Right lobe of liver (tissue), 6 donors: ENCODE data around the gene KCNJ2. TPM values are rescaled to one million over a fixed set of nuclear protein-coding genes. Genes with fewer than 3 reads are reported as not detected.

Experiments
- ATAC-seq, 4 donors: fragments of 200-7000 bp; cut with Tn5 transposase; one replicate each; pipeline ENCODE4 v1.9.1; 2020; ENCODE audit warnings: mild to moderate bottlenecking in 4 of 4, moderate library complexity in 4 of 4
- DNase-seq, 3 donors: peaks; one replicate each; pipeline ENCODE4 v3.0.0-alpha.2; 2020
- H3K27ac ChIP-seq, 3 donors: fragments of 200-600 bp; one replicate each; pipeline ENCODE4 v1.8.0; 2022
- H3K27me3 ChIP-seq, 2 donors: fragments of 200-600 bp; one replicate each; pipeline ENCODE4 v1.8.0; 2022
- H3K36me3 ChIP-seq, 4 donors: fragments of 200-600 bp; sonication (generic) in 1 of 4; one replicate each; pipeline versions ENCODE4 v1.5.1 to v1.8.0; 2017 to 2022; ENCODE audit warnings: control low read depth in 1 of 4
- H3K4me1 ChIP-seq, 4 donors: fragments of 200-600 bp; sonication (generic) in 1 of 4; one replicate each; pipeline versions ENCODE4 v1.5.1 to v1.8.0; 2017 to 2022; ENCODE audit warnings: control low read depth in 1 of 4
- H3K4me3 ChIP-seq, 3 donors: fragments of 200-600 bp; one replicate each; pipeline ENCODE4 v1.8.0; 2022
- H3K9me3 ChIP-seq, 4 donors: fragments of 200-600 bp; sonication (generic) in 1 of 4; one replicate each; pipeline versions ENCODE4 v1.5.1 to v1.8.0; 2017 to 2022; ENCODE audit warnings: control low read depth in 1 of 4
- CTCF ChIP-seq, 4 donors: fragments of 200-600 bp in 3 of 4; fragments of 450-650 bp in 1 of 4; IDR thresholded peaks; one replicate each; pipeline versions ENCODE4 v1.5.1 to v1.8.0; 2016 to 2022; ENCODE audit warnings: antibody characterized with exemption in 4 of 4, mild to moderate bottlenecking in 2 of 4
- POLR2A ChIP-seq: fragments of 450-650 bp; IDR thresholded peaks from one replicate; pipeline ENCODE4 v1.6.1; 2017; ENCODE audit warnings: antibody characterized with exemption, mild to moderate bottlenecking
- WGBS: methylation state at CpG from one replicate; pipeline ENCODE4 v1.1.6; 2018; ENCODE audit warnings: low coverage, low lambda C conversion rate; ENCODE audit not compliant: insufficient coverage; ENCODE audit errors: missing lambda C conversion rate; 5-methylcytosine and 5-hydroxymethylcytosine counted together
- intact Hi-C, 2 donors: fragments of 100-400 bp; cut with DNase I; formaldehyde crosslinking; loops; one replicate each; pipeline versions ENCODE4 v1.11.2 to v1.14.1; 2022
- total RNA-seq, 6 experiments: library from RNA; depleted of rRNA in 2 of 6; stranded (reverse); fragments of >200 nt in 2 of 6; fragmentation: NEBNext Ultra II Directional in 3 of 6; extraction: Animal tissue kit (Norgen Biotek cat#: 25700) in 3 of 6; gene quantifications; one replicate each; pipeline versions ENCODE4 v1.1.0 to v1.2.4, GENCODE V29; 2016 to 2023
- donor health status: DM: no; HTN: yes; CAD: no.
- donor health status: DM: no; HTN: no; CAD: no.
- donor health status: DM: no; HTN: no; CAD: no.
- donor health status: DM: no; HTN: yes; CAD: no.
- donor health status: DM: no; HTN: yes; CAD: no.

Gene KCNJ2
- total RNA-seq, 6 experiments from 2014 or later, result 0.62 to 2.5 (median 1.0) TPM

DNA sequence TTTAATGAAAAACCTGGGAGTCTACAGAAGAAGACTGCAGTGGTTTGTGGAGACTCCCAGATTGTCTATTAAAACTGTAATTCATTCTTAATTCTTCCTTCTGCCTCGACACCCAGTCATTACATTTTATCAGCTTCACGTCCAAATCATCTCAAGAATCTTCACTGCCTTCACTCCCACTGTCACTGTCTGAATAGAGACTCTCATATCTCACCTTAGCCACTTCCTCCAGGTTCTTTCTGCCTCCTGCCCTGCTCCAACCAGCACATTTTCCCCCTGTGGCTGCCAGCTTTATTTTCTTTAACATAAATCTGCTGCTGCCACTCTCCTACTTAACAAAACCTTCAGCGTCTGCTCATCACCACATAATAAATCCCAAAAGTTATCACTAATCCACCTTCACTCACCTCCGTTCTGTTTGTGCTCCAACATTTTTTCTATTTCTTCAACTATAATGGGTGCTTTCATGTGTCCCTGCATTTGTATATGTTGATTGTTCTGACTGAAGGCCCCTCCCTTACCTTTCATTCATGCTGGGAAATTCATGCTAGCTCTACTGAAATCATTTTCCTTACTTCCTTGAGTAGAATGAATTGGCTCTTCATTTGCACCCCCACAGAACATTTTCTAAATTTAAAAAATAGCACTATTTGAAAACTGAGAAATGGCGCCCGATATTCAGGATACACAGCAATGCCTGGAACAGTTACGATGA lies 38.9 kb downstream of the KCNJ2 start:
- ATAC-seq, result no peak

GRCh38 chr17:70208825-70209555 lies 39.7 kb downstream of the KCNJ2 start:
- no peak for ATAC-seq
- H3K27ac ChIP-seq, result no peak overlapping the region
- WGBS, result 37% methylated on average over 6 of the region's 6 CpGs
- no peak overlapping the region for H3K4me3 ChIP-seq
- TF ChIP-seq POLR2A, result no peak
- no peak for TF ChIP-seq CTCF (IDR thresholded peaks at IDR 0.05)
- H3K9me3 ChIP-seq, result no peaks in the 10 kb centered on the region
- no peaks in the 10 kb centered on the region for H3K4me1 ChIP-seq
- intact Hi-C loops, result no loop called here
- no peak for DNase-seq
- no peaks in the 10 kb centered on the region for H3K27me3 ChIP-seq
- no peaks in the 10 kb centered on the region for H3K36me3 ChIP-seq

More for the DNA sequence above, 38.9 kb downstream of the KCNJ2 start:
- intact Hi-C loops, result no loop called here
- TF ChIP-seq CTCF (IDR thresholded peaks at IDR 0.05) (no peak), POLR2A (no peak)
- no peaks in the 10 kb centered on the region for H3K9me3 ChIP-seq
- no peaks in the 10 kb centered on the region for H3K36me3 ChIP-seq
- 64% methylated on average over 7 of the region's 7 CpGs for WGBS
- H3K4me3 ChIP-seq, result no peak overlapping the region
- no peak for DNase-seq
- no peaks in the 10 kb centered on the region for H3K27me3 ChIP-seq
- H3K4me1 ChIP-seq, result no peaks in the 10 kb centered on the region
- no peak overlapping the region for H3K27ac ChIP-seq

- Histone ChIP-seq H3K36me3 (no peaks in the 10 kb centered on the region), H3K4me1 (no peaks in the 10 kb centered on the region), H3K27me3 (no peaks in the 10 kb centered on the region), H3K4me3 (no peak overlapping the region), H3K27ac (no peak overlapping the region), H3K9me3 (no peaks in the 10 kb centered on the region)
- intact Hi-C loops, result no loop called here
- TF ChIP-seq CTCF (IDR thresholded peaks at IDR 0.05), result no peak
- DNase-seq (no peak), ATAC-seq (no peak)
- WGBS, result 59% methylated on average over 4 of the region's 4 CpGs
These were observed 46.3 kb downstream of the KCNJ2 start for GRCh38 chr17:70215656-70216055.

- whole genome bisulfite sequencing, result 38% methylated on average over 1 of the region's 1 CpG
- intact Hi-C loops, result no loop called here
- no peaks in the 10 kb centered on the region for H3K4me1 ChIP-seq
- H3K36me3 ChIP-seq, result no peaks in the 10 kb centered on the region
- no peak overlapping the region for H3K4me3 ChIP-seq
- no peak overlapping the region for H3K27ac ChIP-seq
- H3K27me3 ChIP-seq, result no peaks in the 10 kb centered on the region
- no peak for ATAC-seq
- no peak for TF ChIP-seq CTCF (IDR thresholded peaks at IDR 0.05)
- no peak for TF ChIP-seq POLR2A
- H3K9me3 ChIP-seq, result no peaks in the 10 kb centered on the region
- DNase-seq, result no peak
These were observed 48.2 kb downstream of the KCNJ2 start for GRCh38 chr17:70217571-70217970.
